AG04450 (cell line): ENCODE results near the gene ERC1. TPM values are rescaled to one million over a fixed set of nuclear protein-coding genes. Genes with fewer than 3 reads are reported as not detected.
A peak's percentile ranks its signal among the peaks of the same experiment; 100 is the strongest.

ENCODE experiments used
- CTCF ChIA-PET: fragments of 300-600, 350-600 bp; formaldehyde crosslinking; extraction: SDS; loops from one replicate; lab custom pipeline; 2022; ENCODE audit warnings: antibody characterized with exemption, inconsistent platforms; lab: Charles Lee
- POLR2A ChIA-PET: fragments of 350-600 bp; formaldehyde crosslinking; extraction: SDS; loops from one replicate; lab custom pipeline; 2021; ENCODE audit warnings: antibody characterized with exemption, inconsistent platforms; lab: Yijun Ruan, JAX
- DNase-seq: peaks from one replicate; pipeline ENCODE4 v3.0.0-alpha.2; 2011; ENCODE audit warnings: low read depth, low spot score
- H3K27ac ChIP-seq: one replicate; pipeline ENCODE4 v1.5.1; 2012; ENCODE audit warnings: low read depth, low read length, control low read depth
- H3K27me3 ChIP-seq: one replicate; pipeline ENCODE4 v1.6.0; 2012; ENCODE audit warnings: low read length; ENCODE audit not compliant: control insufficient read depth, insufficient read depth
- H3K4me3 ChIP-seq: 2 replicates; pipeline ENCODE4 v1.5.1; 2011; ENCODE audit warnings: mild to moderate bottlenecking, low read depth, low read length, control low read depth
- H3K9me3 ChIP-seq: 2 replicates; pipeline ENCODE4 v1.5.1; 2012; ENCODE audit warnings: low read length; ENCODE audit not compliant: control insufficient read depth, insufficient read depth
- polyA plus RNA-seq: library from polyadenylated mRNA; depleted of rRNA; stranded (reverse); fragments of >200 nt; gene quantifications from 2 replicates; pipeline ENCODE4 v1.2.3, GENCODE V29; 2011
- TF ChIP-seq, protein P1 (sequence below): IDR thresholded peaks from 2 replicates; pipeline ENCODE4 v1.5.1; 2011; ENCODE audit warnings: low read depth, low read length, control low read depth, inconsistent platforms

ERC1 gene
- polyA plus RNA-seq, 1 experiment: 28.6 TPM

DNA sequence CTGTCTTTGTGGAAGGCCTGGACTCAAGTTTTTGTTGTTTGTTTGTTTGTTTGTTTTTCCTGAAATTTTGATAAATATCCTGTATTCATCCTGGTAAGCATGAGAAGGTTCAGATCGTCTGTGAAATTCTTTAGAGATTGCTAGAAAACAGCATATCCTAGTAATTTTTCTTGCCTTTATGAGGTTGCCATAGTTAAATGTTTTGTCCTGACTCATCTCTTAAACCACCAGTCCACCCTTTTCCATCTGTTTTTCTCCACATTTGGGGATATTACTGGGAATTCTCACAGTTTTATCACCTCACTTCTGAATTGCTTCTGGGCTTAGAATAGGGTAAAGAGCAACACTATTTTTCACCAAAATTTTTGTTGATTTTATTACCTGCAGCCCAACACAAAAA, 355.1 kb downstream of the ERC1 start:
- no peaks in the 10 kb centered on the region for H3K9me3 ChIP-seq
- DNase-seq: no peak
- H3K27ac ChIP-seq: no peak overlapping the region
- no peak overlapping the region for H3K4me3 ChIP-seq
- POLR2A ChIA-PET: no interaction called here
- TF ChIP-seq, protein P1, sequence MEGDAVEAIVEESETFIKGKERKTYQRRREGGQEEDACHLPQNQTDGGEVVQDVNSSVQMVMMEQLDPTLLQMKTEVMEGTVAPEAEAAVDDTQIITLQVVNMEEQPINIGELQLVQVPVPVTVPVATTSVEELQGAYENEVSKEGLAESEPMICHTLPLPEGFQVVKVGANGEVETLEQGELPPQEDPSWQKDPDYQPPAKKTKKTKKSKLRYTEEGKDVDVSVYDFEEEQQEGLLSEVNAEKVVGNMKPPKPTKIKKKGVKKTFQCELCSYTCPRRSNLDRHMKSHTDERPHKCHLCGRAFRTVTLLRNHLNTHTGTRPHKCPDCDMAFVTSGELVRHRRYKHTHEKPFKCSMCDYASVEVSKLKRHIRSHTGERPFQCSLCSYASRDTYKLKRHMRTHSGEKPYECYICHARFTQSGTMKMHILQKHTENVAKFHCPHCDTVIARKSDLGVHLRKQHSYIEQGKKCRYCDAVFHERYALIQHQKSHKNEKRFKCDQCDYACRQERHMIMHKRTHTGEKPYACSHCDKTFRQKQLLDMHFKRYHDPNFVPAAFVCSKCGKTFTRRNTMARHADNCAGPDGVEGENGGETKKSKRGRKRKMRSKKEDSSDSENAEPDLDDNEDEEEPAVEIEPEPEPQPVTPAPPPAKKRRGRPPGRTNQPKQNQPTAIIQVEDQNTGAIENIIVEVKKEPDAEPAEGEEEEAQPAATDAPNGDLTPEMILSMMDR: no peak
- H3K27me3 ChIP-seq: no peaks in the 10 kb centered on the region
- CTCF ChIA-PET: interaction anchor here (0.7 kb wide), 1 partner anchor 259 kb away, joined by 3 read pairs; no protein-coding TSS in a partner anchor

- TF ChIP-seq, protein P1: no peak
- H3K9me3 ChIP-seq: no peaks in the 10 kb centered on the region
- ChIA-PET POLR2A (no interaction called here), CTCF (no interaction called here)
- no peak overlapping the region for H3K4me3 ChIP-seq
- no peaks in the 10 kb centered on the region for H3K27me3 ChIP-seq
- H3K27ac ChIP-seq: no peak overlapping the region
- no peak for DNase-seq
These were observed 356.3 kb downstream of the ERC1 start for GRCh38 chr12:1347294-1347693.

GRCh38 chr12:1348606-1349005, 357.6 kb downstream of the ERC1 start:
- Histone ChIP-seq H3K4me3 (no peak overlapping the region), H3K9me3 (no peaks in the 10 kb centered on the region), H3K27me3 (no peaks in the 10 kb centered on the region), H3K27ac (no peak overlapping the region)
- DNase-seq: no peak
- CTCF ChIA-PET: no interaction called here
- POLR2A ChIA-PET: no interaction called here
- TF ChIP-seq, protein P1: no peak

GRCh38 chr12:1350055-1350933, 359.3 kb downstream of the ERC1 start:
- Histone ChIP-seq H3K4me3 (no peak overlapping the region), H3K27me3 (no peaks in the 10 kb centered on the region), H3K27ac (peak overlapping the region; percentile 73), H3K9me3 (no peaks in the 10 kb centered on the region)
- peak; percentile 53 for DNase-seq
- CTCF ChIA-PET: interaction anchor here (1.0 to 1.9 kb wide), 4 partner anchors 8 to 233 kb away, joined by 3 to 8 read pairs (median 4); no protein-coding TSS in a partner anchor
- TF ChIP-seq, protein P1: no peak
- POLR2A ChIA-PET: interaction anchor here (0.5 to 1.5 kb wide), 3 partner anchors 84 to 452 kb away, joined by 4 to 6 read pairs (median 5); no protein-coding TSS in a partner anchor

GRCh38 chr12:1350934-1351240, 359.9 kb downstream of the ERC1 start:
- POLR2A ChIA-PET: interaction anchor here (1.5 kb wide), 1 partner anchor 168 kb away, joined by 4 read pairs; no protein-coding TSS in a partner anchor
- H3K27ac ChIP-seq: peak overlapping the region; percentile 60
- H3K9me3 ChIP-seq: no peaks in the 10 kb centered on the region
- CTCF ChIA-PET: interaction anchor here (1.0 to 1.9 kb wide), 3 partner anchors 9 to 233 kb away, joined by 3 to 8 read pairs (median 6); no protein-coding TSS in a partner anchor
- TF ChIP-seq, protein P1: no peak
- H3K27me3 ChIP-seq: no peaks in the 10 kb centered on the region
- H3K4me3 ChIP-seq: no peak overlapping the region
- DNase-seq: no peak
